ENCODE measurements around the gene FAM131B.

- TF ChIP-seq ZNF584 (CRISPR knock-in tag; IDR thresholded peaks at IDR 0.05; ENCODE audit: low read depth) (no peak), ESRRA (IDR thresholded peaks at IDR 0.05; ENCODE audit: borderline replicate concordance, low read depth) (no peak), JUN (IDR thresholded peaks at IDR 0.05; ENCODE audit: borderline replicate concordance, low read depth, low read length) (no peak), JUN (CRISPR knock-in tag; IDR thresholded peaks at IDR 0.05; ENCODE audit: borderline replicate concordance) (no peak), FOXA1 (IDR thresholded peaks at IDR 0.05; ENCODE audit: borderline replicate concordance) (no peak), KDM1A (IDR thresholded peaks at IDR 0.05) (no peak), DACH1 (IDR thresholded peaks at IDR 0.05; ENCODE audit: partially characterized antibody) (no peak), ZNF561 (CRISPR knock-in tag; conservative IDR thresholded peaks at IDR 0.05) (no peak), TAF9B (IDR thresholded peaks at IDR 0.05; ENCODE audit: partially characterized antibody) (no peak)
- TF ChIP-seq, protein P1, sequence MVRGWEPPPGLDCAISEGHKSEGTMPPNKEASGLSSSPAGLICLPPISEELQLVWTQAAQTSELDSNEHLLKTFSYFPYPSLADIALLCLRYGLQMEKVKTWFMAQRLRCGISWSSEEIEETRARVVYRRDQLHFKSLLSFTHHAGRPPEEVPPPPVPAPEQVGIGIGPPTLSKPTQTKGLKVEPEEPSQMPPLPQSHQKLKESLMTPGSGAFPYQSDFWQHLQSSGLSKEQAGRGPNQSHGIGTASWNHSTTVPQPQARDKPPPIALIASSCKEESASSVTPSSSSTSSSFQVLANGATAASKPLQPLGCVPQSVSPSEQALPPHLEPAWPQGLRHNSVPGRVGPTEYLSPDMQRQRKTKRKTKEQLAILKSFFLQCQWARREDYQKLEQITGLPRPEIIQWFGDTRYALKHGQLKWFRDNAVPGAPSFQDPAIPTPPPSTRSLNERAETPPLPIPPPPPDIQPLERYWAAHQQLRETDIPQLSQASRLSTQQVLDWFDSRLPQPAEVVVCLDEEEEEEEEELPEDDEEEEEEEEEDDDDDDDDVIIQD (CRISPR knock-in tag; IDR thresholded peaks at IDR 0.05): no peak
Observed at GRCh38 chr7:143363016-143363937, 764 bp upstream of the FAM131B start.
